ENCODE results near the gene NSMCE4A. TPM values are rescaled to one million over a fixed set of nuclear protein-coding genes. Genes with fewer than 3 reads are reported as not detected.

NSMCE4A gene, protein sequence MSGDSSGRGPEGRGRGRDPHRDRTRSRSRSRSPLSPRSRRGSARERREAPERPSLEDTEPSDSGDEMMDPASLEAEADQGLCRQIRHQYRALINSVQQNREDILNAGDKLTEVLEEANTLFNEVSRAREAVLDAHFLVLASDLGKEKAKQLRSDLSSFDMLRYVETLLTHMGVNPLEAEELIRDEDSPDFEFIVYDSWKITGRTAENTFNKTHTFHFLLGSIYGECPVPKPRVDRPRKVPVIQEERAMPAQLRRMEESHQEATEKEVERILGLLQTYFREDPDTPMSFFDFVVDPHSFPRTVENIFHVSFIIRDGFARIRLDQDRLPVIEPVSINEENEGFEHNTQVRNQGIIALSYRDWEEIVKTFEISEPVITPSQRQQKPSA
- 14.6 and 23.9 TPM in 2 replicates for total RNA-seq

DNA sequence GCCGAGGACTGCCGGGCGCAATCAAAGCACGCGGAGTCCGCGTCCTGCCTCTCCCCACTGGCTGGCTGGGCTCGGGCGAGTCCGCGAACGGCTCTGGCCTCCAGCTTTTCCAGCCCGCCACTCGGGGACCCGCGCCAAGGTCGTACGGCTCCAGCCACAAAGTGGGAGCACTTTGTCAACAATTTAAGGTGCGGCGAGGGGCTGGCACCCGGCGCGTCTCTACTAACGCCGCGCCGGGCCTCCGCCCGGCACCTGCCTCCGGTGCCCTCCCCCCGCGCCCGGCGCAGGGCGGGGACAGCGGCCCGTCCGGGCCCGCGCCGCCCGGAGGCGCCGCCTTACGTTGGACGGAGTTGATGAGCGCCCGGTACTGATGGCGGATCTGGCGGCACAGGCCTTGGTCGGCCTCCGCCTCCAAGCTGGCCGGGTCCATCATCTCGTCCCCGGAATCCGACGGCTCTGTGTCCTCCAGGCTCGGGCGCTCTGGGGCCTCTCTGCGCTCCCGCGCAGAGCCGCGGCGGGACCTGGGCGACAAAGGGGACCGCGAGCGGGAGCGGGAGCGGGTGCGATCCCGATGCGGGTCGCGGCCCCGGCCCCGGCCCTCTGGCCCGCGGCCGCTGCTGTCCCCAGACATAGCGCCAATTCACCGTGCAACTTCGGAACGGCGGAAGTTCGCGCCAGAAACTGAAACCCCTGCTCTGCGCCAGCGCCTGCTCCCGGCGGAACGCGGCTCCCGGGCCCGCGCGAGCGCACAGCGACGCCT, at the start of gene NSMCE4A:
TSS of gene NSMCE4A (minus strand) at position 683 of the 760 bp plus-strand sequence. CDS start at position 631, 52 bp downstream.

GRCh38 chr10:121988361-121989324, 13.6 kb upstream of the NSMCE4A start, which contains the start of gene TACC2:
Gene TACC2 (plus strand): TSS chr10:121989163. CDS start chr10:122021982, 32,819 bp downstream.

GRCh38 chr10:121927841-121928527, 47.0 kb downstream of the NSMCE4A start, which contains the start of gene ATE1:
Gene ATE1 (minus strand): TSS chr10:121928031. CDS start chr10:121927949, 82 bp downstream.

Other genes with a start within 250 kb of the NSMCE4A start
- gene ATE1, start 47.2 kb downstream of the NSMCE4A start, total RNA-seq = 34.9 and 35.0 TPM in 2 replicates
- gene TACC2, start 13.9 kb upstream of the NSMCE4A start, total RNA-seq = 2.4 and 7.8 TPM in 2 replicates